SJCRH30 (cell line): ENCODE data around the gene YWHAQ. TPM values are rescaled to one million over a fixed set of nuclear protein-coding genes. Genes with fewer than 3 reads are reported as not detected.
A peak's percentile ranks its signal among the peaks of the same experiment; 100 is the strongest.
"Not testable (repeated sequence)": the region's sequence is repeated elsewhere in the genome, so short reads cannot be mapped to it uniquely, and the experiment has no call there.

Experiments used
- DNase-seq, 2 experiments: peaks; one replicate each; pipeline ENCODE4 v3.0.0-alpha.2; 2015 to 2020
- H3K27ac ChIP-seq: fragments of 250-450 bp; sonication (Bioruptor Pico); 2 replicates; pipeline ENCODE4 v1.5.1; 2020; ENCODE audit warnings: mild to moderate bottlenecking, moderate library complexity
- H3K27me3 ChIP-seq: fragments of 250-450 bp; sonication (Bioruptor Pico); 2 replicates; pipeline ENCODE4 v1.5.1; 2020; ENCODE audit warnings: mild to moderate bottlenecking, moderate library complexity
- H3K36me3 ChIP-seq: fragments of 250-450 bp; sonication (Bioruptor Pico); 2 replicates; pipeline ENCODE4 v1.5.1; 2020; ENCODE audit warnings: mild to moderate bottlenecking, moderate library complexity
- H3K4me1 ChIP-seq: fragments of 250-450 bp; sonication (Bioruptor Pico); 2 replicates; pipeline ENCODE4 v1.5.1; 2020; ENCODE audit warnings: mild to moderate bottlenecking, moderate library complexity
- H3K4me3 ChIP-seq: fragments of 250-450 bp; sonication (Bioruptor Pico); 2 replicates; pipeline ENCODE4 v1.5.1; 2020; ENCODE audit warnings: mild to moderate bottlenecking, moderate library complexity
- H3K9me3 ChIP-seq: fragments of 250-450 bp; sonication (Bioruptor Pico); replicated peaks from 2 replicates; pipeline ENCODE4 v1.5.1; 2020; ENCODE audit warnings: mild to moderate bottlenecking, moderate library complexity
- total RNA-seq: library from RNA; depleted of rRNA; stranded (reverse); fragments of >200 nt; shearing (Covaris generic); gene quantifications from 2 replicates; pipeline ENCODE4 v1.2.3, GENCODE V29; 2014

The YWHAQ gene
- total RNA-seq, 1 experiment from 2014 or later: 516 TPM

- no peak overlapping the region for H3K4me3 ChIP-seq
- no peaks in the 10 kb centered on the region for H3K9me3 ChIP-seq
- H3K27ac ChIP-seq: no peak overlapping the region
- no peaks in the 10 kb centered on the region for H3K27me3 ChIP-seq
- no peaks in the 10 kb centered on the region for H3K36me3 ChIP-seq
- DNase-seq: no peak
- no peaks in the 10 kb centered on the region for H3K4me1 ChIP-seq
These were observed 57.0 kb downstream of the YWHAQ start for GRCh38 chr2:9573840-9574239.

- no peak for DNase-seq
- H3K4me1 ChIP-seq: no peaks in the 10 kb centered on the region
- no peaks in the 10 kb centered on the region for H3K27me3 ChIP-seq
- H3K4me3 ChIP-seq: no peak overlapping the region
- H3K27ac ChIP-seq: no peak overlapping the region
- no peaks in the 10 kb centered on the region for H3K9me3 ChIP-seq
- no peaks in the 10 kb centered on the region for H3K36me3 ChIP-seq
These were observed 57.6 kb downstream of the YWHAQ start for GRCh38 chr2:9573013-9573720.

GRCh38 chr2:9570182-9571060 lies 60.4 kb downstream of the YWHAQ start:
- Histone ChIP-seq H3K27me3 (no peaks in the 10 kb centered on the region), H3K27ac (no peak overlapping the region), H3K9me3 (no peaks in the 10 kb centered on the region), H3K36me3 (no peaks in the 10 kb centered on the region), H3K4me3 (no peak overlapping the region), H3K4me1 (no peaks in the 10 kb centered on the region)
- DNase-seq: no peak

GRCh38 chr2:9565436-9566153 lies 65.2 kb downstream of the YWHAQ start:
- Histone ChIP-seq H3K4me1 (no peaks in the 10 kb centered on the region), H3K9me3 (no peaks in the 10 kb centered on the region), H3K27ac (no peak overlapping the region), H3K27me3 (no peaks in the 10 kb centered on the region), H3K4me3 (no peak overlapping the region), H3K36me3 (no peaks in the 10 kb centered on the region)
- DNase-seq: no peak

- DNase-seq: no peak
- no peaks in the 10 kb centered on the region for H3K36me3 ChIP-seq
- no peaks in the 10 kb centered on the region; the same call in 1 of the 2 replicates for H3K4me1 ChIP-seq
- H3K9me3 ChIP-seq: no peaks in the 10 kb centered on the region
- no peak overlapping the region for H3K4me3 ChIP-seq
- no peaks in the 10 kb centered on the region for H3K27me3 ChIP-seq
- no peak overlapping the region for H3K27ac ChIP-seq
These were observed 70.2 kb downstream of the YWHAQ start for GRCh38 chr2:9560628-9561027.

- H3K9me3 ChIP-seq: no peaks in the 10 kb centered on the region
- no peaks in the 10 kb centered on the region for H3K36me3 ChIP-seq
- no peaks in the 10 kb centered on the region for H3K27me3 ChIP-seq
- H3K4me3 ChIP-seq: no peak overlapping the region
- DNase-seq: no peak
- H3K27ac ChIP-seq: no peak overlapping the region
- H3K4me1 ChIP-seq: peaks cover 3% of the 10 kb centered on the region
These were observed 71.8 kb downstream of the YWHAQ start for GRCh38 chr2:9558948-9559381.

GRCh38 chr2:9556121-9556743 lies 74.6 kb downstream of the YWHAQ start:
- peak overlapping the region; percentile 88 for H3K27ac ChIP-seq
- H3K4me3 ChIP-seq: peak overlapping the region; percentile 89
- DNase-seq: peak; percentile 62 to 68
- H3K9me3 ChIP-seq: no peaks in the 10 kb centered on the region
- H3K4me1 ChIP-seq: peaks cover 8% of the 10 kb centered on the region
- no peaks in the 10 kb centered on the region for H3K36me3 ChIP-seq
- no peaks in the 10 kb centered on the region for H3K27me3 ChIP-seq

GRCh38 chr2:9555297-9556120 lies 75.3 kb downstream of the YWHAQ start, which contains the start of gene ADAM17:
Gene ADAM17 (minus strand): TSS chr2:9555830. CDS start chr2:9555605, 225 bp downstream.
- no peaks in the 10 kb centered on the region for H3K9me3 ChIP-seq
- H3K27ac ChIP-seq: peak within 1 kb of the TSS; percentile 88
- H3K4me3 ChIP-seq: peak within 1 kb of the TSS; percentile 89
- DNase-seq: peak; percentile 97 to 98
- H3K4me1 ChIP-seq: peaks cover 8% of the 10 kb centered on the region
- H3K27me3 ChIP-seq: no peaks in the 10 kb centered on the region
- no peaks in the 10 kb centered on the region for H3K36me3 ChIP-seq

GRCh38 chr2:9554921-9555296 lies 75.9 kb downstream of the YWHAQ start:
- DNase-seq: peak in 1 of 2 experiments; percentile 72
- peak overlapping the region; percentile 88 for H3K27ac ChIP-seq
- no peaks in the 10 kb centered on the region for H3K9me3 ChIP-seq
- no peaks in the 10 kb centered on the region for H3K36me3 ChIP-seq
- H3K4me1 ChIP-seq: peaks cover 8% of the 10 kb centered on the region
- H3K4me3 ChIP-seq: peak overlapping the region; percentile 89
- H3K27me3 ChIP-seq: no peaks in the 10 kb centered on the region

GRCh38 chr2:9552219-9553178 lies 78.3 kb downstream of the YWHAQ start:
- DNase-seq: no peak
- no peak overlapping the region for H3K4me3 ChIP-seq
- H3K9me3 ChIP-seq: no peaks in the 10 kb centered on the region
- H3K4me1 ChIP-seq: peaks cover 8% of the 10 kb centered on the region
- no peak overlapping the region for H3K27ac ChIP-seq
- H3K36me3 ChIP-seq: no peaks in the 10 kb centered on the region
- H3K27me3 ChIP-seq: no peaks in the 10 kb centered on the region

GRCh38 chr2:9550859-9551391 lies 79.9 kb downstream of the YWHAQ start:
- DNase-seq, H3K4me1 ChIP-seq, H3K27ac ChIP-seq, H3K4me3 ChIP-seq, H3K36me3 ChIP-seq, H3K9me3 ChIP-seq, H3K27me3 ChIP-seq: not testable (repeated sequence)

GRCh38 chr2:9549420-9549819 lies 81.4 kb downstream of the YWHAQ start:
- Histone ChIP-seq H3K4me3 (no peak overlapping the region), H3K4me1 (peaks cover 8% of the 10 kb centered on the region), H3K9me3 (no peaks in the 10 kb centered on the region), H3K36me3 (no peaks in the 10 kb centered on the region), H3K27ac (no peak overlapping the region), H3K27me3 (no peaks in the 10 kb centered on the region)
- no peak for DNase-seq

- Histone ChIP-seq H3K36me3 (no peaks in the 10 kb centered on the region), H3K4me1 (peaks cover 5% of the 10 kb centered on the region; the same call in 1 of the 2 replicates), H3K27me3 (no peaks in the 10 kb centered on the region), H3K4me3 (no peak overlapping the region), H3K27ac (no peak overlapping the region), H3K9me3 (no peaks in the 10 kb centered on the region)
- DNase-seq: no peak
These were observed 82.3 kb downstream of the YWHAQ start for GRCh38 chr2:9548506-9548905.
